ENCODE data around the gene ATP6V1B1. TPM values are rescaled to one million over a fixed set of nuclear protein-coding genes. Genes with fewer than 3 reads are reported as not detected.

Gene ATP6V1B1
- total RNA-seq, 1 experiment from 2014 or later = 0.40 TPM

DNA sequence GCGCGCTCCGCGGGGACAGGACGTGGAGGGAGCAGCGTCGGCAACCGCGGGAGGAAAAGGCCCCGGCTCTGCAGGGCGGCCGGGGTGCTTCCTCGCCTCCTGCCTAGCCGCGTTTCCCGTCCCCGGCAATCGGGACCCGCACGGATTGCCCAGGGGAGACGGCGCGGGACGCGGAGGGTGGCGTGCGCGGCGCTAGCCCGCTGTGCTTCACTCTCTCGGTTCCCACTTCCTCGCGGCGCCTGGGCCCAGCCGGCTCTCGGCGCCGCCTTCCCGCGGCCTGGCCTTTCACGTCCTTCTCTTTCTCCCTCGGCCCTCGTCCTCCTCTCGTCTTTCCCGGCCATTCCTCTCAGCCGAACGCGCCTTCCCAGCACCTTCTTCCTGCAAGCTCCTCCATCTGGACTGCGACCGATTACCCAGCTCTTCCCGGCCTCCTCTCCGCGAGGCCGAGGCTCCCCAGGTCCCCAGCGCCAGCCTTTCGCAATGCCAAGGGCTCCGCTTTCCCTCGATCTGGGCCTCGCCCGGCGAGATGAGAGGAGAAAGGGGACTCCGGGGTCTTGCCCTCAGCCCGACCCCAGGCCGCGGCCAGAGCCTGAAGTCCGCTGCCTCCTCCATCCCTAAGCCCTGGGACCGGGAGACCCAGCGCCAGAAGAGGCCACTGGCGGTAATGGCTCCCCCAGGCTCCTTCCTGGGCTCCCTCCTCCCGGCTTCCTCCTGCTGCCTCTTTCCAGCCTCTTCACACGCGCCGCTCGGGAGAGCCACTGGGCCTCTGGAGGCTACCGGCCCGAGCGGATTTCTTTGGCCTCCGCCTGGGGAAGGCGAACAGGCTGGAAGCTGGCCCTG lies 34.3 kb upstream of the ATP6V1B1 start:
- DNase-seq (ENCODE audit: low read depth) = peak; percentile 58

DNA sequence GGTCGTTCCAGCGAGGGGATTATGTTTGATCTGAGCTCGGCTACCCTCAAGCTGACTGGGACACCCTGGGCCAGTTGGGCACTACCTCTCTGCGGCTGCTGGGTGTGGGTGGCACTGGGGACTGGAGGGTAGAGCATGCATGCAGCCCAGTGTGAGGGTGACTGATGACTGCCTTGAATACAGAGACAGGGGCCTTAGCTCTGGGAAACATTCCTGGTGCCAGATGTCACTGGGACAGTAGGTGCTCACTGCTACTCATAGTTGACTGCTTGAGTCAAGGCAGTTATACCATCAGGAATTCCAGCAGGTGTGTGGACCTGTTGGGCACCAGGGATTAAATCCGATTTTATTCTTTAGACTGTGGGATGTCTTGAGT lies 33.6 kb upstream of the ATP6V1B1 start:
- peak; percentile 32 for DNase-seq (ENCODE audit: low read depth)

DNA sequence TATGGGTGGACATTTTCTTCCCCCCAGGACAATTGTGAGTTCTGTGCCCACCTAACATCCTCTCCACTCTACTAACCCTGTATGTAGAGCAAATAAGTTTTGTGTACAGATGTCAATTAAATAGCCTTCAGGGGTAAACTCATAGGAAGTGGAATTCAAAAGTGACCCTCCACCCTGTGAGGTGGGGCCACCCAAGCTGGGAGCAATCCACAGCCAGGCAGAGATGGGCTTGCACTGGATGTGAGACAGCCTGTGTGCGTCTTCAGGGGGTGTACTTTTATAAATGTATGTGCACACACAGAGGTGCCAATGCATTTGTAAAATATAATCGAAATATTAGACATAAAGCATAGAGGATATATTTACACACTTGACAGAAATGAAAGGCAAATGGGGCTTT lies 33.1 kb upstream of the ATP6V1B1 start:
- no peak for DNase-seq (ENCODE audit: low read depth)

DNA sequence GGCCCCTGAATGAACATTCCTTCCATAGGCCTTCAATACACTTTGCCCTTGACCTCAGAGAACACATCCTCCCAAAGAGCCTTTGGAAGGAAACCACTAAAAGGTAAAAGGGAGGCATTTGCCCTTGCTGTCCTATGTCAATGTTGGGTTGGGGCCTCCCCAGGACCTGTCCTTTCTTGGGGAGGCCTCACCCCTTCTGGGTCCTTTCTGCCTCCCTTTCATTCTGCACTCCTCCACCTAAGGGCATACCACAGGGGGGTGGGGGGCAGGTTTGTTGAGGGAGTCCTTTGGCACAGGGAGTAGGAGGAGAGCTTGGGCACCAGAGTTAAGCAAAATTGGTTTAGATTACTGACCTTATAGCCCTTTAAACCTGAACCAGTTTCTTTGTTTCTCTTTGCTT lies 32.5 kb upstream of the ATP6V1B1 start:
- no peak for DNase-seq (ENCODE audit: low read depth)

DNA sequence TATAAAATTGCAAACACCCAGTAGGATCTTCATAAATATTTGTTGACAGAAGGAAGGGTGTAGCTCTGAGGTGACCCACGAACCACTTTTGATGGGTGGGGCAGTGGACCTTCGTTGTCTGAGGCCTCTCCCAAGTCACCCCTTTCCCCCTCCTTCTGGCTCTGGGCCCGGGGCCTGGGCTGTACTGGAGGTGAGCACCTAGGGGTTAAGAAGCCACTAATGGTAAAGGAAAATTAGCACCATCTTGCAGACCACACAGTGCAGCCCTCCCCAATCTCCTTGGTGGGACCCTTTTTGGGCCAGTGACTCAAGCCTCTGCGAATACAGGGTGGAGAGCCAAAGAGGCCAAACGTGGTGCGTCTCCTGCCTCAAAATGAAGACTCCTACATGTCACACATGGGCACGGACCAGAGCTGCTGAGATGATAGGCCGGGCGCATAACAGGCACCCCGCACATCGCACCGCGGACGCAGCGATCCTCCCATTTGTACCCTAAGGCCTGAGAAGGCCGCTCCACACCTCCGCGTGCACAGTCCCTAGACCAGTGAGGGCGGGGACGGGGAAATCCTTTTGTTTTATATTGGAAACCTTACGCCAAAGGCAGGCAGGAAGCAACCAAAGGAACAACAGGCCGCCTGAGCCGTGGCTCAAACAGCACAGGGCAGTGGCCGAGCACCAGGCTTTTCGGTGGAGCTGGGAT lies 31.9 kb upstream of the ATP6V1B1 start:
- DNase-seq (ENCODE audit: low read depth) = no peak

DNA sequence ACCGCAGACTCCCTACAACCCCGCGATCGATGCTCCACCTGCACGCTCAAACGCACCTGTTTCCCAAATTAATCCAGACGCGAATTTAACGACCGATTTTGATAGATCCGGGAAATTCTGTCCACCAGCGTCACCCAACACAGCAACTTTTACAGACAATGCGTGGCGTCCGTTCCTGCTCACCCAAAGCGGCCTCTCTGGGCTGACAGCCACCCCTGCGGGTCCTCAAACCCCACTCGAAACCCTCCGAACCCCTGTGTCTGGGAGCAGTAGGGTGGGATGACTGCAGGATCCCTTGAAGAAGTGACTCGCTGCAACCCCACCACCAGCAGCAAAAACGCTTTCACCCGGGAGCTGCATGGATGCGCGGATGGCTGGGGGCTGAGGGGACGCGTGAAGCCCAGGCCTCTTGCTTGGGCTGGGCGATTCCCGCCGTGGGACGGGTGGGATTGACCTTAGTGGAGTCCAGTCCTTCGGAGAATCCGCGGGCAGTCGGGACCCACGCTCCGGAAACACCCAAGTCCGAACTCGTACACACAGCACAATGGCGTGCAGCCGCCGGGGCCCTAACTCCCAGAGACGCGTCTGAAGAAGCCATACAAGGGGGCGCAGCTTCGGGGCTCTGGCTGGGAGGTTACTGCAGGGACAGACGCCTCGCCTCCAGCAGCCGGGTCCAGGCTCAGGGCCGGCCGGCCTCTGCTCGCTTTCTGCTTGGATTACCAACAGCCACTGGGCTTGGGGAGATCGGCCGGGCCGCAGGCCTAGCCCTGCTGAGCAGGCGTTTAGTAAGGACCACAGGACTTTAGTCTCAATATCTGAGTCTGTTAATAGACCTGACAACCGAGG lies 31.1 kb upstream of the ATP6V1B1 start:
- no peak for DNase-seq (ENCODE audit: low read depth)

DNA sequence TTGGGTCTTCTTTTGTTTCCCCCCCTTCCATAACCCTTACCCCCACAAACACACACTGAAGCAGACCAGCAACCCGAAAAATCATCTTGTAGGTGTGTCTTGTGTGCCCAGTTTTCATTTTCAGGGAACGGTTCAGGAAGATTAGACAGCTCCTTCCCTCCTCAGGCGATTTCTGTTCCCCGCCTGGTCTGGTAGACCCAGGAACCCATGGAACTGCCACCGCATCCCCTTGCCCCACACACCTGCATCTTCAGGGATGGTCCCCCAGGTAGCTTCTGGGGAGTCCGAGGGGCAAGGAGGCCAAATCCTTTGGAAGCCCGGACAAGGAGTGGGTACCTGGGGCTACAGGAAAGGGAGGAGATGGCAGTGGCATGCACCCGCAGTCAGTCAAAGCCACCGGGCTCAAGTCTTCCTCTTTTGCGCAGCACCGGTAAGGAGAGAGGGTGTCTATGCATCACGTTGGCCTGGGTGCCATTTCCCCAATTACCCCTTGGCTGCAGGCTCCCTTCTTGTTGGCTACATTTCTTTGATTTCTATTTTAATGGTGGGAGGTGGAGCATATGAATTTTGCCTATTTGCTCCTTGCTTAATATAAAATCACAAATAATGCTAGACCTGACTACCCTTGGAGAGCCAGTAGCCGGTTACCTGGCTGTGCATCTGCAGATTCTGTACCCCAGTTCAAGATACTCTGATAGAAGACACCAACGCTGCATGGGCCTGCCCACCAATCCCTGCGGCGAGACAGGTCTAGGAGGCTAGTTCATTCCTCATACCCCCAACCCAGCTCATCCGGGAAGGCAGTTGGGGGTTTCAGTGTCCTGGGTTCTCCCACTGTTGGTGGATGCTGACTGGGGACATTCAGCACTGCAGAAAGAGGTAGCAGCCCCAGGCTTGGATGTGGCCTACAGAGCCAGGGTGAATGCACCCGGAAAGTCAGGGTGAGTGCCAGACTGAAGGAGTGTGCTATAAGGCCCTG lies 30.0 kb upstream of the ATP6V1B1 start:
- no peak for DNase-seq (ENCODE audit: low read depth)

DNA sequence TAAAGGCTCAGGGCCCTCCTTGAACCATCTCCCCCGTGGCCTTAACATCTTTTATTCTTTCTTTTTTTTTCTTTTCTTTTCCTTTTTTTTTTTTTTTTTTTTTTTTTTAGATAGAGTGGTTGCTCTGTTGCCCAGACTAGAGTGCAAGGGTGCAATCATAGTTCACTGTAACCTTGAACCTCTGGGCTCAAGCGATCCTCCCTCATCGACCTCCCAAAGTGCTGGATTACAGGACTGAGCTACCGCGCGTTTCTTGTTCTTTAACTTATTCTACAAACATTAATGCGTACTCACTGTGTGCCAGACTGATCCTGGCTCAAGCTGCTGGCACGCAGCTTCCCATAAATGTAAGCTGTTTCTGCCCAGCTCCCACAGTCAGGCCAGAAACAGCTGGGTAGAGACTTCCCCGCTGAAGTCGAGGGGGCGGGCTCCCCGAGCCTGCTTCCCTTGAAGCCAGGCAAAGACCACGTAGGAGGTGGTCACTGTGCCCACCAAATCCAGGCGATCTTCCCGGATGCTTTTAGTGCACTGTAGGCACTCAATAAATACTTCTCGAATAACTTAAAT lies 29.2 kb upstream of the ATP6V1B1 start:
- DNase-seq (ENCODE audit: low read depth) = no peak

DNA sequence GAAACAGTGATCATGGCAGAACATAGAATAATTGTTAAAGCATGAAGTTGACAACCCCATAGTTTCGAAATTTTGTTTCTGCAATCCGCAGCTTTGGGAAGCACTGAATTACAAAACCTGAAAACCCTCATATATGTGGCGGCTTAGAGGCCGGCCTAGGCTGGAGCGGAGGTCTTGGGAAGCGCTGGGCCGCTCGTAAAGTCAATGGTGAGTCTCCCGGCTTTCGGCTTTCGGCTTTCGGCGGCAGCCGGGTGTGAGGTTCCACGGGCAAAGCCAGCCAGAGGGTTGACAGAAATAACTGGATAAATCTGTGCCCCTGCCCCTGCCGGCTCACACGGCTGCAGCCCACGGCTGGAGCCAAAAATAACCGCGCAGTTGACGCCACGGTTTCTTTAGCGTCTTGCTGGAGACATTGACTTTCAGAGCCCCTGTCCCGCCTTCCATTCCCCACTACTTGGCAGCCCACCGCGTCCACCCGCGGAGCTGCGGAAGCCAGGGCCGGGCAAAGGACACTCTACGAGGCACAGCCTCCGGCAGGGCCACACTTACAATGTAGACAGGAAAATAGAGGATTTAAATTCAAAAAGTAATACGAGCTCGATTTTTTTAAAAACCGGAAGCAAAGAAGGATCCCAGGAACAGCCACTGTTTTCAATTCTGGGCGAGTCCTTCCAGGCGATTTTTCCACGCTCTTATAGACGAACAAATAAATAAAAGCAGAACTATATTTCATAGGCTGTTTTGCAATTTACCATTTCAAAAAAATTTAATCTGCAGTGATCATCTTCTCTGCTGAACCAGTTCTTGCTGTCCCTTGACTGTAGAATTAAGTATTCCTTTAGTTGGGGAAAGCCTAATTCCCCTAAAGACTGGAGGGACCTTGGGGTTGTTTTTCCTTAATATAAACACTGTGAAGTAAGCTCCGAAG lies 28.3 kb upstream of the ATP6V1B1 start:
- DNase-seq (ENCODE audit: low read depth) = no peak

DNA sequence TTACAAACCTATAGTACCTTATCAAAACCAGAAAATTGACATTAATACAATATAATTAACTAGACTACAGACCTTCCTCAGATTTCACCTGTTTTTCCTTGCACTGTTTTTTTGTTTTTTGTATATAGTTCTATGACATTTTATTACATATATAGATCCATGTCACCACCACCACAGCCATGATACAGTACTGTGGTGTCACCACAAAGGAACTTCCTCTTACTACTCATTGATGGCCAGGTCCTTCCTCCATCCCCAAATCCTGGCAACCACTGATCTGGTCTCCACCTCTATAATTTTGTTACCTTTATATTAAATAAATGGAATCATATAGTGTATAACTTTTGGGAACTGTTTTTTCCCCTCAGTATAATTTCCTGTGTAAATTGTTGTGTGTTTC lies 19.4 kb upstream of the ATP6V1B1 start:
- DNase-seq (ENCODE audit: low read depth) = no peak

DNA sequence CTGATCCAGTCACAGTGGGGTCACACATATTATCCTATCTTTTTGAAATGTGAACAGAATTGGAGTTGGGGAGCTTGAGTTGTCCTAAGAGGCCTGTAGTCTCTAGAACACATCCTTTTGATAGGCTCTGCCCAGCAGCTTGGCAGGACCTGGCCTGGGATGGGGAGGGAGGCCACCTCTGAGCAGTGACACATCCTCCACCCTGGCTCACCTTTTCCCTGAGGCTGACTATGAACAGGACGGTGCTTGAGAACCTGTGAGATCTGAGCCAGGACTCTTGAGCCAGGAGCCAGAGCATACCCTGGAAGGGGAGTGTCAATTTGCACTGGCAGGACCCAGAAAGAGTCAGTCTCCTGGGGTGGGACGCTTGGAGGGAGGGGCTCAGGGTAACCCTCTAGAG lies 17.7 kb upstream of the ATP6V1B1 start:
- no peak for DNase-seq (ENCODE audit: low read depth)

DNA sequence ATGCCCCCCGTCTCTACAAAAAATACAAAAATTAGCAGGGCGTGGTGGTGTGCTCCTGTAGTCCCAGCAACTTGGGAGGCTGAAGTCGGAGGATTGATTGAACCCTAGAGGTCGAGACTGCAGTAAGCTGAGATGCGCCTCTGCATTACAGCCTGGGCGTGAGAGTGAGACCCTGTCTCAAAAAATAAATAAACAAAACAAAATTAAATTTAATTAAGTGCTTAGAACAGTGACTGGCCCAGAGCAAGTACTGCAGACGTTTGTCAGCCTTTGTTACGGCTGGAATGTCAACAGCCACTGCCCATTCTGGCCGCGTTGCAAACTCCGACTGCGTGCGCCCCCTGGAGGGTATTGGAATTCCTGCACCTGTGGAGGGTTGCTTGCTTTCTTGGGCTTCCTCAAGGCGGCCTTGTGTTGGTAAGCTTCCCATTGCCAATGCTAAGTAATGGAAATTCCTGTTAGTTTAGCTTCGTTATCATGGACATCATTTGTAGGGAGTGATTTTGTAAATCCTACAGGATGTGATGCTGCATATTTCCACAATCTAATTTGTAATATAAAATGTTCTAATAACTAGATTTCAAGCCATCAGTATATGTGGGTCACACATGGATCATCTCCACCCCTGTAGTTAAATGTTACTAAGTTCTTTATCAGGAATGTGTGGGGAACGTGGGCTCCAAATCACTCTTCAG lies 15.9 kb upstream of the ATP6V1B1 start:
- peak; percentile 74 for DNase-seq (ENCODE audit: low read depth)

DNA sequence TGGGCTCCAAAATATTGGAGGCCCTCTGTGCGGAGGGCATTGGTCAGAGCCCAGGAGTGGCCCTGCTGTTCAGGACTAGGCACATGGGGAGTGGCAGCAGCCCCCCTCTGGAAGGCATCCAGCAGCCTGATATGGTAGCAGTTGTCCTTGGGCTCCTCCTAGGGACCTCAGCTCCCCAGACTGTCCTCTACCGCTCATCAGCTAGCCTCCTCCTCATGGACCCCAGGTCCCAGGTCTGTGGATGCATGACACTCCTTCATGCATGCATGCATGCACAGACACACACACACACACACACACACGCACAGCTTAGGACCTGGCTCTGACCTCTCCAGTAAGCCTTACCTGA lies 15.4 kb upstream of the ATP6V1B1 start:
- peak; percentile 0 for DNase-seq (ENCODE audit: low read depth)

DNA sequence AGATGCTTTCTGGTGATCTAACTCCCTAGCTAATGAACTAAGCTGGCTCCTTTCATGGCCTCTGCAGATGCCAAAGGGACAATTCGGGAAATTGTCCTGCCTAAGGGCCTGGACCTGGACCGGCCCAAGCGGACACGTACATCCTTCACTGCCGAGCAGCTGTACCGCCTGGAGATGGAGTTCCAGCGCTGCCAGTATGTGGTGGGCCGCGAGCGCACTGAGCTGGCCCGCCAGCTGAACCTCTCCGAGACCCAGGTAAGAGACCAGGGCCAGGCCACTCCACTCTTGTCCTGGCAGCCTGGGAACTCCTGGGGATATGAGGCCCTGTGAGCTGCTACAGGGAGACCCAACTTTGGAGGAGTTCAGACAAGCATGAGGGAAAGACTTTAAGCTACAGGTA lies 14.7 kb upstream of the ATP6V1B1 start:
- peak; percentile 0 for DNase-seq (ENCODE audit: low read depth)

DNA sequence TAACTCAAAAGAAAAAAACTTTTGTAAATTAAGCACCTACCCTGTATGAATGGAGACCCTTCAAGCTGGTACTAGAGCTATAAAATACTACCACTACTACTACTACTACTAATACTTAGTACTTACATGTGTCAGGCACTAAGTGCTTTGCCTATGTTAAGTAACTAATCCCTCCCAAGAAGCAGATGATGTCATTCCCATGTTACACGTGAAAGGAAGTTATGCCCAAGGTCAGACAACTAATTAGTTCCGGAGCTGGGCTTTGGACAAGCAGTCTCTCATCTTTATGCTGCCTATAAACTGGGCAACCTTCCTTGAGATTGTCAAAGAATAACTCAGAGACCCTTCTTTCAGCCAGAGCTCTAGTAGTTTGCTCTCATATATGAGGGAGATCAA lies 13.9 kb upstream of the ATP6V1B1 start:
- peak; percentile 14 for DNase-seq (ENCODE audit: low read depth)

DNA sequence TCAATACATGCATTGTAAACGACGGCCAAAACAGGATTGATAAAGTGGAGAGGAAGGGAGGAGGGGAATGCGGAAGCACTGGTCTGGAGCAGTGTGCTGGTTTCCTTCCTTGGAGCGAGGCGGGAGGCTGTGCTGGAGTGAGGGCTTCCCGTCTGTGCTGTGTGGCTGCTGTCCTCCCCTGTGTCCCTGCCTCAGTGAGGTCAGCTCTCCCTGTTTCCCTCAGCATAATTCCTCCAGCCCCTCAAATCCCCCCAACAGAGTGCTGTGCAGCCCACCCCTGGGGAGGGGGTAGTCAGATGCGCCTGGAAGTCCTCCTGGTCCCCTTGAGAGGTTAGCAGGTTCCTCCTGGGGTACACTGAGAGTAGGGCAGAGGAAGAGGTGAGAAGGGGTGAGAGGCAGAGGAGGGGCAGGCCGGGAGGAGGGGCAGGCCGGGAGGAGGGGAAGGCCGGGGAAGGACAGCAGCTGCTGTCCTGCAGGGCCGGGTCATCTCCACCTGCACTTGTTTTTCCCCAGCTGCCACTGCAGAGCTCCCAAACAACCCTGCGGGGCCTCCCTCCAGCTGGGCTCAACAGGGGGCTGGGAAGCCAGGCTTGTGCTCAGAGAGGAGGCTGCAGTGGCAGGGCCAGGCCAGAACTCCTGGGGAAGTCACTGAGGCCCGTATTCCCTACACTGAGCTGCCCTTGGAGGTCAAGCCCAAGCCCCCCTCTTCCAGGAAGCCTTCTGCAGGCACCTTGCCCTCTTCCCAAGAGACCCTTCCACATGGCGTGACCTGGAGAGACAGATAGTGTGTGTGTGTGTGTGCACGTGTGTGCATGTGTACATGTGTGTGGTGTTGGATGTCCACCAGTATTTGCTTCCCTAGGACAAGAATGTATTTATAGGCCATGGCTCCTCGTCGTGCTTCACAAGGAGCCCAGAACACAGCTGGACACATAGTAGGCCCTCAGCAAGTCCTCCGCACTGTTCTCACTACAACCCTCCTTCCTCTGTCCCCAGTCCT lies 13.2 kb upstream of the ATP6V1B1 start:
- peak; percentile 1 for DNase-seq (ENCODE audit: low read depth)

DNA sequence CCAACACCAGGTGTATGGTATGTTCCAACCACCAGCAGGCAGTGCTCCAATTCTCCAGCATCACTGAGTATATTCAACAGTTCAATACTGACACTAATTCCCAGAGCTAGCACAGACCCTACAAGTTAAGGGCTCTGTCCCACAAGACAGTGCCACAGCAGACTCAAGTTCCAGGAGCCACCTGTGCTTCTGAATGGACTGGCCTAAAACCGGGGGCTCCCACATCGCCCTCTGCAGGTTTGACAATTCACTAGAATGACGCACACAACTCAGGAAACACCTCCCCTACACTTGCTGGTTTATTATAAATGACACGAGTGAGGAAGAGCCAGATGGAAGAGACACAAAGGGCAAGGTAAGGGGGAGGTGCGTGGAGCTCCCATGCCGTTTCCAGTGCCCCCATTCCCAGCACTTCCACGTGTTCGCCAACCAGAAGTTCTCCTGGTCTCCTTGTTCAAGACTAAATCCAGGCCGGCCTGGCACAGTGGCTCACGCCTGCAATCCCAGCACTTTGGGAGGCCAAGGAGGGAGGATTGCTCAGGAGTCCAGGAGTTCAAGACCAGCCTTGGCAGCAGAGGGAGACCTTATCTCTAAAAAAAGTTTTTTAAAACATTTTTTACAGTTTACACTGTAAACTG lies 12.2 kb upstream of the ATP6V1B1 start:
- peak; percentile 3 for DNase-seq (ENCODE audit: low read depth)
